ENCODE measurements around the gene MARCHF5.
"Not testable (repeated sequence)": the region's sequence is repeated elsewhere in the genome, so short reads cannot be mapped to it uniquely, and the experiment has no call there.

The MARCHF5 gene

GRCh38 chr10:92305133-92306072 is 14.4 kb downstream of the MARCHF5 start:
- DNase-seq (ENCODE audit: low spot score), result no peak
- FAIRE-seq, result no peak

GRCh38 chr10:92309272-92309671 is 18.3 kb downstream of the MARCHF5 start:
- DNase-seq (ENCODE audit: low spot score) (no peak), FAIRE-seq (peak; percentile 14)

- DNase-seq (ENCODE audit: low spot score), result no peak
- no peak for FAIRE-seq
Measured at GRCh38 chr10:92313750-92314149, 22.8 kb downstream of the MARCHF5 start.

GRCh38 chr10:92316610-92317009 is 25.6 kb downstream of the MARCHF5 start:
- DNase-seq (ENCODE audit: low spot score), result no peak
- FAIRE-seq, result no peak

- DNase-seq (ENCODE audit: low spot score) (no peak), FAIRE-seq (no peak)
Measured at GRCh38 chr10:92323079-92323478, 32.1 kb downstream of the MARCHF5 start.

GRCh38 chr10:92327445-92328433 is 36.8 kb downstream of the MARCHF5 start:
- no peak for DNase-seq (ENCODE audit: low spot score)

GRCh38 chr10:92328993-92329392 is 38.0 kb downstream of the MARCHF5 start:
- FAIRE-seq (no peak), DNase-seq (ENCODE audit: low spot score) (no peak)

More at GRCh38 chr10:92327445-92328433, 36.8 kb downstream of the MARCHF5 start:
- no peak for FAIRE-seq

- DNase-seq (ENCODE audit: low spot score); FAIRE-seq: not testable (repeated sequence)
Measured at GRCh38 chr10:92329927-92330326, 39.0 kb downstream of the MARCHF5 start.

GRCh38 chr10:92342796-92343195 is 51.8 kb downstream of the MARCHF5 start:
- FAIRE-seq (no peak), DNase-seq (ENCODE audit: low spot score) (no peak)

- DNase-seq (ENCODE audit: low spot score); FAIRE-seq: not testable (repeated sequence)
Measured at GRCh38 chr10:92345575-92345974, 54.6 kb downstream of the MARCHF5 start.

GRCh38 chr10:92347035-92347676 is 56.2 kb downstream of the MARCHF5 start:
- not testable (repeated sequence) for DNase-seq (ENCODE audit: low spot score); FAIRE-seq

GRCh38 chr10:92350411-92350810 is 59.4 kb downstream of the MARCHF5 start:
- FAIRE-seq (no peak), DNase-seq (ENCODE audit: low spot score) (no peak)

- DNase-seq (ENCODE audit: low spot score), result no peak
- FAIRE-seq, result no peak
Measured at GRCh38 chr10:92354587-92354986, 63.6 kb downstream of the MARCHF5 start.

- FAIRE-seq, result peak; percentile 76
- no peak for DNase-seq (ENCODE audit: low spot score)
Measured at GRCh38 chr10:92356041-92356440, 65.1 kb downstream of the MARCHF5 start.

GRCh38 chr10:92363498-92363897 is 72.5 kb downstream of the MARCHF5 start:
- FAIRE-seq (no peak), DNase-seq (ENCODE audit: low spot score) (no peak)

- no peak for FAIRE-seq
- DNase-seq (ENCODE audit: low spot score), result no peak
Measured at GRCh38 chr10:92366412-92367021, 75.5 kb downstream of the MARCHF5 start.

GRCh38 chr10:92377962-92378361 is 87.0 kb downstream of the MARCHF5 start:
- FAIRE-seq, result no peak
- no peak for DNase-seq (ENCODE audit: low spot score)

GRCh38 chr10:92381543-92381954 is 90.6 kb downstream of the MARCHF5 start:
- FAIRE-seq (no peak), DNase-seq (ENCODE audit: low spot score) (no peak)

GRCh38 chr10:92382631-92383030 is 91.7 kb downstream of the MARCHF5 start:
- no peak for DNase-seq (ENCODE audit: low spot score)
- FAIRE-seq, result no peak

- FAIRE-seq (no peak), DNase-seq (ENCODE audit: low spot score) (no peak)
Measured at GRCh38 chr10:92384741-92385140, 93.8 kb downstream of the MARCHF5 start.

GRCh38 chr10:92385831-92386230 is 94.9 kb downstream of the MARCHF5 start:
- DNase-seq (ENCODE audit: low spot score), result no peak
- FAIRE-seq, result no peak
